NB4 (cell line): ENCODE measurements around the gene SLC41A3.

Experiments used
- MAX ChIP-seq: IDR thresholded peaks from 2 replicates; pipeline ENCODE4 v1.6.1; 2011; ENCODE audit warnings: low read depth, low read length
- POLR2A ChIP-seq: IDR thresholded peaks from 2 replicates; pipeline ENCODE4 v1.6.1; 2011; ENCODE audit warnings: mild to moderate bottlenecking; ENCODE audit not compliant: insufficient read length; ENCODE audit errors: extremely low read depth
- TF ChIP-seq, protein P1 (sequence below): IDR thresholded peaks from one replicate; pipeline ENCODE4 v1.5.1; 2012; ENCODE audit warnings: low read depth, low read length

DNA sequence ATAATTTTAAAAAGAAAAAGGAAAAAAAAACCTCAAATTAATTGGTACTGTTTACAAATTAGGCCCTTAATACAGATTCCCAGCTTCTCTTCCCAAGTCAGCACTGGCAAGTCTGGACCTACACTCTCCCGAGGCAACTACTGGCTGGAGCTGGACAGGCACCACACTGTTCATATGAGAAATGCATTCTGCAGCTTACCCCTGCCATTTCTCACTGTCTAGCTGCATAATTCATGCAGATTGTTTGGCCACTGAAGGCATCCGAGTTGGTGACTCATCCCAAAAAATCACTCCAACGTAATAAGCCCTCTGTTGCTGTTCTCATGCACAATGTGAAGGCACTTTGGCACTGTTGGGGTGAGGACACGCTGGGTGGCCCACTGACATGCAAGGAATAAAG is 69.7 kb downstream of the SLC41A3 start:
- no peak for TF ChIP-seq MAX
- TF ChIP-seq, protein P1, sequence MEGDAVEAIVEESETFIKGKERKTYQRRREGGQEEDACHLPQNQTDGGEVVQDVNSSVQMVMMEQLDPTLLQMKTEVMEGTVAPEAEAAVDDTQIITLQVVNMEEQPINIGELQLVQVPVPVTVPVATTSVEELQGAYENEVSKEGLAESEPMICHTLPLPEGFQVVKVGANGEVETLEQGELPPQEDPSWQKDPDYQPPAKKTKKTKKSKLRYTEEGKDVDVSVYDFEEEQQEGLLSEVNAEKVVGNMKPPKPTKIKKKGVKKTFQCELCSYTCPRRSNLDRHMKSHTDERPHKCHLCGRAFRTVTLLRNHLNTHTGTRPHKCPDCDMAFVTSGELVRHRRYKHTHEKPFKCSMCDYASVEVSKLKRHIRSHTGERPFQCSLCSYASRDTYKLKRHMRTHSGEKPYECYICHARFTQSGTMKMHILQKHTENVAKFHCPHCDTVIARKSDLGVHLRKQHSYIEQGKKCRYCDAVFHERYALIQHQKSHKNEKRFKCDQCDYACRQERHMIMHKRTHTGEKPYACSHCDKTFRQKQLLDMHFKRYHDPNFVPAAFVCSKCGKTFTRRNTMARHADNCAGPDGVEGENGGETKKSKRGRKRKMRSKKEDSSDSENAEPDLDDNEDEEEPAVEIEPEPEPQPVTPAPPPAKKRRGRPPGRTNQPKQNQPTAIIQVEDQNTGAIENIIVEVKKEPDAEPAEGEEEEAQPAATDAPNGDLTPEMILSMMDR, result no peak
- no peak for TF ChIP-seq POLR2A
